ENCODE results near the gene EGFR.

The EGFR gene

GRCh38 chr7:55177589-55178261, 158.9 kb downstream of the EGFR start:
- no peak for DNase-seq

GRCh38 chr7:55178292-55178862, 159.6 kb downstream of the EGFR start:
- no peak for DNase-seq

- no peak for DNase-seq
These were observed 160.3 kb downstream of the EGFR start for GRCh38 chr7:55178863-55179773.

- DNase-seq: no peak
These were observed 161.3 kb downstream of the EGFR start for GRCh38 chr7:55179931-55180682.

- no peak for DNase-seq
These were observed 162.2 kb downstream of the EGFR start for GRCh38 chr7:55180963-55181542.

GRCh38 chr7:55181762-55182161, 162.9 kb downstream of the EGFR start:
- no peak for DNase-seq

- DNase-seq: no peak
These were observed 165.1 kb downstream of the EGFR start for GRCh38 chr7:55183897-55184296.

- no peak for DNase-seq
These were observed 166.5 kb downstream of the EGFR start for GRCh38 chr7:55185321-55185802.

- no peak for DNase-seq
These were observed 167.3 kb downstream of the EGFR start for GRCh38 chr7:55185941-55186609.

- DNase-seq: no peak
These were observed 169.1 kb downstream of the EGFR start for GRCh38 chr7:55187701-55188491.

GRCh38 chr7:55188590-55189138, 169.8 kb downstream of the EGFR start:
- DNase-seq: no peak

GRCh38 chr7:55189146-55189766, 170.4 kb downstream of the EGFR start:
- DNase-seq: no peak

- DNase-seq: no peak
These were observed 171.1 kb downstream of the EGFR start for GRCh38 chr7:55189878-55190436.

GRCh38 chr7:55190511-55191160, 171.8 kb downstream of the EGFR start:
- DNase-seq: no peak

GRCh38 chr7:55191161-55191925, 172.5 kb downstream of the EGFR start:
- DNase-seq: no peak

- no peak for DNase-seq
These were observed 173.3 kb downstream of the EGFR start for GRCh38 chr7:55191926-55192692.

GRCh38 chr7:55192723-55193122, 173.9 kb downstream of the EGFR start:
- no peak for DNase-seq

- no peak for DNase-seq
These were observed 174.4 kb downstream of the EGFR start for GRCh38 chr7:55193245-55193644.

Data from CD4-positive, alpha-beta T cell treated with Interleukin-12 subunit alpha and Interleukin-12 subunit beta, for 1 hour (primary cell).